IPS-20b (cell line): ENCODE data around the gene ZFYVE19.

Experiments used
- H3K27ac ChIP-seq: one replicate; pipeline ENCODE4 v1.5.1; 2013; ENCODE audit warnings: low read length
- H3K27me3 ChIP-seq: 2 replicates; pipeline ENCODE4 v1.6.1; 2013; ENCODE audit warnings: mild to moderate bottlenecking, low read length, inconsistent platforms; ENCODE audit not compliant: insufficient read depth
- H3K36me3 ChIP-seq: 2 replicates; pipeline ENCODE4 v1.6.1; 2013; ENCODE audit warnings: low read depth, mild to moderate bottlenecking, inconsistent platforms, low read length, moderate library complexity; ENCODE audit not compliant: insufficient read depth
- H3K4me1 ChIP-seq: 2 replicates; pipeline ENCODE4 v1.6.1; 2013; ENCODE audit warnings: mild to moderate bottlenecking, control low read depth, inconsistent platforms, low read length, moderate library complexity; ENCODE audit not compliant: insufficient read depth
- H3K4me3 ChIP-seq: 2 replicates; pipeline ENCODE4 v1.5.1; 2013; ENCODE audit warnings: mild to moderate bottlenecking, low read length, inconsistent platforms
- H3K9ac ChIP-seq: 2 replicates; pipeline ENCODE4 v1.6.1; 2013; ENCODE audit warnings: low read depth, mild to moderate bottlenecking, inconsistent platforms, low read length, moderate library complexity
- H3K9me3 ChIP-seq: 2 replicates; pipeline ENCODE4 v1.6.1; 2013; ENCODE audit warnings: mild to moderate bottlenecking, low read depth, low read length, inconsistent platforms; ENCODE audit not compliant: insufficient read depth

ZFYVE19 gene

GRCh38 chr15:40782609-40783227 is 24.2 kb upstream of the ZFYVE19 start:
- Histone ChIP-seq H3K9ac (no peak overlapping the region), H3K9me3 (no peaks in the 10 kb centered on the region), H3K4me1 (peaks cover 19% of the 10 kb centered on the region), H3K27me3 (no peaks in the 10 kb centered on the region), H3K36me3 (peaks cover 13% of the 10 kb centered on the region), H3K27ac (no peak overlapping the region), H3K4me3 (no peak overlapping the region)

GRCh38 chr15:40785164-40785563 is 21.7 kb upstream of the ZFYVE19 start:
- H3K9ac ChIP-seq, result no peak overlapping the region
- H3K36me3 ChIP-seq, result no peaks in the 10 kb centered on the region
- H3K4me3 ChIP-seq, result no peak overlapping the region
- H3K9me3 ChIP-seq, result no peaks in the 10 kb centered on the region
- H3K4me1 ChIP-seq, result peaks cover 24% of the 10 kb centered on the region
- no peaks in the 10 kb centered on the region for H3K27me3 ChIP-seq
- no peak overlapping the region for H3K27ac ChIP-seq

DNA sequence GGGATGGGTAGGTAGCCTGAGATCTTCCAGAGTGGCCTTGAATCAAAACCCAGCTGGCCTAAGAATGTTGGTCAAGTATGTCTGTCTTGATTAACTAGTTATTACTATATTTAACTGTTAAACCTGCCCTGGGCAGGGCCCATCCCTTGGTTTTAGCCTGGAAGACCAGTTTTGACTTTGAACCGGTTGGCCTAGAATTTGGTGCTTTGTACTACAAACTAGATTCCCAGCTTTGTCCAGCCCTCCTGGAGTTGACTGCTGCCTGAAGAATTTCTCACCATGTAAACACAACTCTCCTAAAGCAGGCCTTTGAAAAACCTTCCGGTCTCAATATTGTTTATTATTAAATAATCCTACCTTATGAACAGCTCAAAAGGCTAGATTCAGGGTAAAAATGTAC is 21.1 kb upstream of the ZFYVE19 start:
- Histone ChIP-seq H3K4me3 (no peak overlapping the region), H3K9ac (no peak overlapping the region), H3K27ac (no peak overlapping the region), H3K27me3 (no peaks in the 10 kb centered on the region), H3K4me1 (peaks cover 24% of the 10 kb centered on the region), H3K36me3 (no peaks in the 10 kb centered on the region), H3K9me3 (no peaks in the 10 kb centered on the region)

- peak overlapping the region; percentile 7; the same call in 1 of the 2 replicates for H3K9ac ChIP-seq
- no peaks in the 10 kb centered on the region for H3K9me3 ChIP-seq
- H3K36me3 ChIP-seq, result no peaks in the 10 kb centered on the region
- H3K27ac ChIP-seq, result no peak overlapping the region
- H3K27me3 ChIP-seq, result no peaks in the 10 kb centered on the region
- H3K4me3 ChIP-seq, result peak overlapping the region; percentile 23
- peaks cover 24% of the 10 kb centered on the region for H3K4me1 ChIP-seq
Observed at GRCh38 chr15:40787344-40787841, 19.5 kb upstream of the ZFYVE19 start.

DNA sequence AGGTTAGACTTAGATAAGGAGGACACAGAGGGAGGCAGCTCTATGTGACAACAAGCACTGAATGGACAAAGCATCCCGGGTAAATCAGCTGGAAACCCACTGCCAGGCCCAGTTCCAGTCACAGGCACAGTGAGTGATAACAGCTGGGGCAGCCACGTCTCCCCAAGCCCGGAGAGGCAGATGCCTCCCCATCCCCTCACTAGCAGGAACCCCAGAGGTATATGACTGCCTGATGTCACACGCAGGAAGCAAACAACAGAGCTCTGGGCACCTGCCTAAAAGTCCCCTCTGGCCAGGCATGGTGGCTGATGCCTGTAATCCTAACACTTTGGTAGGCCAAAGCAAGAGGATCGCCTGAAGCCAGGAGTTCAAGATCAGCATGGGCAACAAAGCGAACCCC is 18.9 kb upstream of the ZFYVE19 start:
- no peak overlapping the region for H3K9ac ChIP-seq
- no peak overlapping the region for H3K27ac ChIP-seq
- no peaks in the 10 kb centered on the region for H3K36me3 ChIP-seq
- no peaks in the 10 kb centered on the region for H3K9me3 ChIP-seq
- H3K27me3 ChIP-seq, result no peaks in the 10 kb centered on the region
- peak overlapping the region; percentile 23; the same call in 1 of the 2 replicates for H3K4me3 ChIP-seq
- peaks cover 24% of the 10 kb centered on the region for H3K4me1 ChIP-seq

GRCh38 chr15:40789119-40789518 is 17.8 kb upstream of the ZFYVE19 start:
- peaks cover 24% of the 10 kb centered on the region for H3K4me1 ChIP-seq
- no peak overlapping the region for H3K4me3 ChIP-seq

GRCh38 chr15:40789999-40790398 is 16.9 kb upstream of the ZFYVE19 start:
- Histone ChIP-seq H3K4me3 (no peak overlapping the region), H3K27ac (no peak overlapping the region), H3K27me3 (no peaks in the 10 kb centered on the region), H3K9ac (no peak overlapping the region), H3K4me1 (peaks cover 24% of the 10 kb centered on the region), H3K9me3 (no peaks in the 10 kb centered on the region), H3K36me3 (no peaks in the 10 kb centered on the region)

More at GRCh38 chr15:40789119-40789518, 17.8 kb upstream of the ZFYVE19 start:
- Histone ChIP-seq H3K9ac (no peak overlapping the region), H3K27ac (no peak overlapping the region), H3K36me3 (no peaks in the 10 kb centered on the region), H3K27me3 (no peaks in the 10 kb centered on the region), H3K9me3 (no peaks in the 10 kb centered on the region)

GRCh38 chr15:40790718-40791117 is 16.2 kb upstream of the ZFYVE19 start:
- Histone ChIP-seq H3K9me3 (no peaks in the 10 kb centered on the region), H3K36me3 (no peaks in the 10 kb centered on the region), H3K4me3 (no peak overlapping the region), H3K9ac (no peak overlapping the region), H3K27ac (no peak overlapping the region), H3K4me1 (peaks cover 19% of the 10 kb centered on the region), H3K27me3 (no peaks in the 10 kb centered on the region)

DNA sequence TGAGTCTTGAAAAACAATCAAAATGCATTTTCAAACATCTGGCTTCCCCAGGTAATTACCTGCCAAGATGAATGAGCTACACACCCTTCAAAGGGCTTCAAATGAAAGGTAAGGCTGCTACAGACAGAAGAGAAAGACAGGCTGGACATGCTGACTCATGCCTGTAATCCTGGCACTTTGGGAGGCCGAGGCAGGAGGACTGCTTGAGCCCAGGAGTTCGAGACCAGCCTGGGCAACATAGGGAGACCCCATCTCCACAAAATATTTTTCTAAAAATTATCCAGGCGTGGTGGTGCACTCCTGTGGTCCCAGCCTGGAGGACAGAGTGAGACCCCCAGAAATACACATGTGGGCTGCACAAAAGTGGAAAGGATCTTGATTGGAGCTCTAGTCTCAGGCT is 14.5 kb upstream of the ZFYVE19 start:
- Histone ChIP-seq H3K4me3 (no peak overlapping the region), H3K9ac (no peak overlapping the region), H3K36me3 (no peaks in the 10 kb centered on the region), H3K27me3 (no peaks in the 10 kb centered on the region), H3K9me3 (no peaks in the 10 kb centered on the region), H3K27ac (no peak overlapping the region), H3K4me1 (peaks cover 14% of the 10 kb centered on the region)

GRCh38 chr15:40793216-40793989 is 13.5 kb upstream of the ZFYVE19 start:
- Histone ChIP-seq H3K36me3 (no peaks in the 10 kb centered on the region), H3K4me1 (peaks cover 12% of the 10 kb centered on the region; the same call in 1 of the 2 replicates), H3K27me3 (no peaks in the 10 kb centered on the region), H3K9me3 (no peaks in the 10 kb centered on the region), H3K27ac (no peak overlapping the region), H3K4me3 (no peak overlapping the region), H3K9ac (no peak overlapping the region)

DNA sequence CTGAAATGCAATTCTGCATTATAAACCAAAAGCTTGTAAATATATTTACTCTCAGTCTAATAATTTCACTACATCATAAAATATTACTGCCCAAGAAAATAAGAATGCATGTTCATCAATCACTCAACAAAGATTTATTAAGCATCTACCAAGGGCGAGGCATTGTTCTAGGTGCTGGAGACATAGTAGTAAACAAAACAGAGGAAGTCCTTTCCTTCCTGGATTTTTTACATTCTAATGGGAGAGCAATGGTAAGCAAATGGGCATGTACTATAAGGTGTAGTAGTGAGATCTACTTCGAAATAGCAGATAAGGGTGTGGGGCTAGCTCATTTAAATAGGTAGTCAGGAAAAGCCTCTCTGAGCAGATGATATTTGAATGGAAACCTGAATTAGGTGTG is 10.8 kb upstream of the ZFYVE19 start:
- Histone ChIP-seq H3K27me3 (no peaks in the 10 kb centered on the region), H3K4me1 (peaks cover 22% of the 10 kb centered on the region; the same call in 1 of the 2 replicates), H3K9me3 (no peaks in the 10 kb centered on the region), H3K36me3 (no peaks in the 10 kb centered on the region), H3K4me3 (no peak overlapping the region), H3K27ac (no peak overlapping the region), H3K9ac (0 out of 2 replicates have a peak overlapping the region, but pooled peaks have one; percentile 5)

GRCh38 chr15:40796512-40796911 is 10.4 kb upstream of the ZFYVE19 start:
- H3K4me1 ChIP-seq, result peaks cover 22% of the 10 kb centered on the region; the same call in 1 of the 2 replicates
- H3K27ac ChIP-seq, result no peak overlapping the region
- no peaks in the 10 kb centered on the region for H3K36me3 ChIP-seq
- H3K9me3 ChIP-seq, result no peaks in the 10 kb centered on the region
- H3K4me3 ChIP-seq, result no peak overlapping the region
- 0 out of 2 replicates have a peak overlapping the region, but pooled peaks have one; percentile 5 for H3K9ac ChIP-seq
- H3K27me3 ChIP-seq, result no peaks in the 10 kb centered on the region
